ENCODE measurements around the gene FOXRED2. TPM values are rescaled to one million over a fixed set of nuclear protein-coding genes. Genes with fewer than 3 reads are reported as not detected.

Gene FOXRED2
- total RNA-seq, 2 donors from 2014 or later: 2.0 to 4.9 TPM

DNA sequence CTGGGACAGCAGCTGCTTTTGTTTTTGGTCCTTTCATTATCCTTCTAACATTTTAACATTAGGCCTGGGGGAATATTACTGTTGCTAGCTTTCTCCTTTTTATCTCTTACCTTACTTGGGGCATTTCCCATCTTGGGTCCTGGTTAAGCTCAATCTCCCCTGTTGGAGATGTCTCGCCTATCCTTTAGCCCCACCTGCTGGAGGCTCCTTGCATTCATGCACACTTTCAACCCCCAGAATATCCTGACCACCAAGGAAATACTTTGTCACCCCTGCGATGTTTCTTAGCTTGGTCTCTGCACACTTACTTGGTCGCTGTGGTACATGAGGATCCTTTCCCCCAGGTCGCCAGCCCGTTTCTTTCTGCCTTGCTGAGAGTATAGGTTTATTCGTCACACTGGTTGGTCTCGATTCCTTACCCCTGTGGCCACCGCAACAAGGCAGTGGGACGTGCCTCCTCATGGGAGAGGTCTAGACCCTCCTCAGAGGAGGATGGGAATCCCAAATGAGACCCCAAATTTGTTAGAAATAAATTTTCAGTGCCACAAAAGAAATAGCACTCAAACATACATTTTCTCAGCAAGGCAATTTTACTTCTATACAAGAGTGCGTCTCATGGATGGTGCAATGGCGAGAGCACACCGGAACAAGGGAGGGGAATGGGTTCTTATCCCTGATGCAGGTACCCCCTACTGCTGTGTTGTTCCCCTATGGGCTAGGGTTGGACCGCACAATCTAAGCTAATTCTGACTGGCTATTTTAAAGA, 20.0 kb downstream of the FOXRED2 start:
- Histone ChIP-seq H3K4me1 (peaks cover 5% of the 10 kb centered on the region), H3K27ac (no peak overlapping the region), H3K36me3 (replicated peaks in 1 of 2; ENCODE audit: insufficient read depth in 1 of 2, low read depth in 2 of 2) (no peaks in the 10 kb centered on the region), H3K27me3 (no peaks in the 10 kb centered on the region), H3K9me3 (no peaks in the 10 kb centered on the region), H3K4me3 (no peak overlapping the region)
- DNase-seq (peak; percentile 49 to 67 (median 57)), ATAC-seq (no peak)
- intact Hi-C loops (cut with DNase I): no loop called here
- 84 to 86% methylated on average over 13 of the region's 13 CpGs for WGBS, 2 donors
- TF ChIP-seq POLR2A (IDR thresholded peaks at IDR 0.05): no peak
- TF ChIP-seq, protein P1, sequence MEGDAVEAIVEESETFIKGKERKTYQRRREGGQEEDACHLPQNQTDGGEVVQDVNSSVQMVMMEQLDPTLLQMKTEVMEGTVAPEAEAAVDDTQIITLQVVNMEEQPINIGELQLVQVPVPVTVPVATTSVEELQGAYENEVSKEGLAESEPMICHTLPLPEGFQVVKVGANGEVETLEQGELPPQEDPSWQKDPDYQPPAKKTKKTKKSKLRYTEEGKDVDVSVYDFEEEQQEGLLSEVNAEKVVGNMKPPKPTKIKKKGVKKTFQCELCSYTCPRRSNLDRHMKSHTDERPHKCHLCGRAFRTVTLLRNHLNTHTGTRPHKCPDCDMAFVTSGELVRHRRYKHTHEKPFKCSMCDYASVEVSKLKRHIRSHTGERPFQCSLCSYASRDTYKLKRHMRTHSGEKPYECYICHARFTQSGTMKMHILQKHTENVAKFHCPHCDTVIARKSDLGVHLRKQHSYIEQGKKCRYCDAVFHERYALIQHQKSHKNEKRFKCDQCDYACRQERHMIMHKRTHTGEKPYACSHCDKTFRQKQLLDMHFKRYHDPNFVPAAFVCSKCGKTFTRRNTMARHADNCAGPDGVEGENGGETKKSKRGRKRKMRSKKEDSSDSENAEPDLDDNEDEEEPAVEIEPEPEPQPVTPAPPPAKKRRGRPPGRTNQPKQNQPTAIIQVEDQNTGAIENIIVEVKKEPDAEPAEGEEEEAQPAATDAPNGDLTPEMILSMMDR (IDR thresholded peaks at IDR 0.05): peak; percentile 48 to 75 (median 60)

DNA sequence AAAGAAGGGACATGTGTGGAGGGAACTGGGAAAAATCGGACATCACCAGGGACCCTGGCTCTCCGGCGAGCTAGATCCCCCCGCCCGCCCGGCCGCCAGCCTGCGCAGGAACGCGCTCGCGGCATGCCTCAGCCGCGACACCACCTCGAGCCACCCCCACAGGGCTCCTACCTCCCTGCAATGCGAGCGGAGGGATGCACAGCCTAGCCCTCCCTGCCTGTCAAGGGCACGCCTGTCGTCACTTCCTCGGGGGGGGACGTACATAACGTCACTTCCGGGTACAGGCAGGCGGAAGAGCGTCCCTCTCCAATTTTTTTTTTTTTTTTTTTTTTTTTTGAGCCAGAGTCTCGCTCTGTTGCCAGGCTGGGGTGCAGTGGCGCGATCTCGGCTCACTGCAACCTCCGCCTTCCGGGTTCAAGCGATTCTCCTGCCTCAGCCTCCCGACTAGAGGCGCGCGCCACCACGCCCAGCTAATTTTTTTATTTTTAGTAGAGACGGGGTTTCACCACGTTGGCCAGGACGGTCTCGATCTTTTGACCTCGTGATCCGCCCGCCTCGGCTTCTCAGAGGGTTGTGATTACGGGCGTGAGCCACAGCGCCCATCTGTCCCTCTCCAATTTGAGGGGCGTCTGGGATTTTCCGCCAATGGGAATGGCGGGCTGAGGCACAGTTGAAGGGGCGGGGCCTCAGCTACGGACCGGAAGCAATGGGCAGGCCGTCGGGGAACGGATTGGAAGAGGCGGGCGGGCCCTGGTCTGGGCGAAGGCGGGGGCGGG, 25.3 kb downstream of the FOXRED2 start, which contains the start of gene TXN2:
TSS of gene TXN2 (minus strand) at position 248 of the 776 bp plus-strand sequence. CDS start 803 bp downstream, outside the sequence.
- TF ChIP-seq, protein P1 (IDR thresholded peaks at IDR 0.05): no peak
- peak; percentile 50 to 93 (median 89) for TF ChIP-seq POLR2A (IDR thresholded peaks at IDR 0.05)
- ATAC-seq: peak; percentile 94
- peak within 1 kb of the TSS; percentile 95 to 100 (median 98) for H3K27ac ChIP-seq

DNA sequence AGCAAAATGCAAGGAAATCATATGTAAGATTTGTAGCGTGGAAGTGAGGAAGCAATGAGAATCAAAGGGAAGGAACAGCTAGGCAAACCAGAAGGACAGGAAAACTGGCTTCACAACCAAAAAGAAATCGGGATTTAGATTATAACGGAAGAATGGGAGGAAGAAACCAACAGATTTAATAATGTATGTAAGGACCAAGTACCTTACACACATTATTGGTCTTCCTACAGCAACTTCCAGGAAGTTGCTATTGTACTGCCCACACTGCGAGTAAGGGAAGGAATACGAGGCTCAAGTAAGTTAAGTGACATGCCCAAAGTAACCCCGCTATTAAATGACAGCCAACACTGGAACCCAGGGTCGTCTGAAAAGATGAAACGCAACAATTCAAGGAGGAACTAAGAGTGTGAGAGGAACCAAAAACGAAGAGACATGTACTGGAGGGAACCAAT, 25.9 kb downstream of the FOXRED2 start:
- WGBS, 2 donors: 4 to 9% methylated on average over 9 of the region's 9 CpGs

More for the DNA sequence above, 25.3 kb downstream of the FOXRED2 start, which contains the start of gene TXN2:
- Histone ChIP-seq H3K27me3 (no peaks in the 10 kb centered on the region), H3K9me3 (no peaks in the 10 kb centered on the region), H3K4me3 (peak within 1 kb of the TSS; percentile 42 to 72), H3K36me3 (replicated peaks in 1 of 2; ENCODE audit: insufficient read depth in 1 of 2, low read depth in 2 of 2) (peaks cover 0 to under 1% of the 10 kb centered on the region in 2 donors), H3K4me1 (peaks cover 18% of the 10 kb centered on the region)
- intact Hi-C loops (cut with DNase I): no loop called here
- 0 to 1% methylated on average over 35 to 58 of the region's 62 CpGs for WGBS, 2 donors
- DNase-seq: peak; percentile 97 to 99 (median 99)

DNA sequence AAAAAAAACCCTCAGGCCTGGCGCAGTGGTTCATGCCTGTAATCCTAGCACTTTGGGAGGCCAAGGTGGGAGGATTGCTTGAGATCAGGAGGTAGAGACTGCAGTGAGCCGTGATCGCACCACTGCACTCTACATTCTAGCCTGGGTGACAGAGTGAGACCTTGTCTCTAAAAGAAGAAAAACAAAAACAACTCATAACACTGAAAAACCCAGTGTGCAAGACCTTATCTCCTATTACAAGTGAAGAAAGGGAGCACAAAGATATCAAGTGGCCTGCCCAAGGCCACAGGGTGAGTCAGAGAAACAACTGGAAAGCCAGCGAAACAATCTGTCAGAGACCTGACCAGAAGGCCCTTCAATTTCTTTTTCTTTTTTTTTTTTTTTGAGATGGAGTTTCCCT, 27.9 kb downstream of the FOXRED2 start:
- Histone ChIP-seq H3K27ac (no peak overlapping the region), H3K9me3 (no peaks in the 10 kb centered on the region), H3K36me3 (replicated peaks in 1 of 2; ENCODE audit: insufficient read depth in 1 of 2, low read depth in 2 of 2) (peaks cover 0 to 9% of the 10 kb centered on the region in 2 donors), H3K4me1 (peaks cover 18% of the 10 kb centered on the region), H3K27me3 (no peaks in the 10 kb centered on the region), H3K4me3 (no peak overlapping the region)
- DNase-seq (no peak), ATAC-seq (no peak)
- intact Hi-C loops (cut with DNase I): no loop called here
- WGBS, 2 donors: 80 to 88% methylated on average over 4 of the region's 4 CpGs
- TF ChIP-seq, protein P1 (IDR thresholded peaks at IDR 0.05): no peak
- TF ChIP-seq POLR2A (IDR thresholded peaks at IDR 0.05): no peak

More for the DNA sequence above, 25.9 kb downstream of the FOXRED2 start:
- intact Hi-C loops (cut with DNase I): no loop called here
- Histone ChIP-seq H3K27me3 (no peaks in the 10 kb centered on the region), H3K4me1 (peaks cover 18% of the 10 kb centered on the region), H3K9me3 (no peaks in the 10 kb centered on the region), H3K27ac (peak overlapping the region; percentile 27 to 100 (median 96)), H3K4me3 (peak overlapping the region; percentile 42 to 72), H3K36me3 (replicated peaks in 1 of 2; ENCODE audit: insufficient read depth in 1 of 2, low read depth in 2 of 2) (peaks cover 0 to 5% of the 10 kb centered on the region in 2 donors)
- DNase-seq (no peak), ATAC-seq (no peak)
- TF ChIP-seq, protein P1 (IDR thresholded peaks at IDR 0.05): no peak
- TF ChIP-seq POLR2A (IDR thresholded peaks at IDR 0.05): no peak

Measured in body of pancreas (tissue), 4 donors.